Measurements from ENCODE around the gene POLR2F. TPM values are rescaled to one million over a fixed set of nuclear protein-coding genes. Genes with fewer than 3 reads are reported as not detected.

POLR2F gene
- total and polyA plus RNA-seq, 4 experiments from 2014 or later: 44.9 to 158 (median 90.4) TPM

DNA sequence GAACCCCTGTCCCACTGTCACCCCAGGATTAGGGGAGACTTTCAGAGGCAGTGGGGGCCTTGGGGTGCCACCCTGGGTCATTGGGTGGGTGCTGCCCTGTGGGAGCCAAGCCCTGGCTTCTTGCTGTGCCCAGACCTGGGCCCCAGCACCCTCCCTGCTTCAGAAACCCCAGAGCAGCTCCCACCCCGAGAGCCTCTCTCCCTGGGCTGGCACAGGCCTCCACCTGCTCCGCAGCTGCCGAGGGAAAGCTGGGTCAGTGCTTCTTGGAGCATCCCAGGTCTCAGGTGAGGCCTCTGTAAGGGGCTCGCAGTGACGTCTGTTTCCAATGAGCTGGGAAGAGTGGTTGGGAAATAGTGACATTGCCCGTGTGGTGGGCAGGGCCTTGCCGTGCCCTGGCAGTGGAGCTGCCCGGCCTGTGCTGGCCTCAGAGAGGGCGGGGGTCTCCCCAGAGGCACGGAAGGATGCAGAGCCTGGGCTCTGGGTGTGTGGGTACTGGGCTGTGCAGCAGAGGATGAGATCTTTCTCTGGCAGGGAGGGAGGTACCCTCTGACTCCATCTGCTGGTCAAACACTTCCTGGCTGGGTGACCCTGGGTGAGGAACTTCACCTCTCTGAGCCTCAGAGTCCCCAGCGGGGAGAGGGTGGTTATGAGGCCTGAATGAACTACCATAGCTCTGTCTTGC is 23.1 kb upstream of the POLR2F start:
- intact Hi-C loops (cut with micrococcal nuclease): no loop called here
- POLR2A ChIA-PET (ENCODE audit: partially characterized antibody): interaction anchor here (1.5 kb wide), 1 partner anchor 24 kb away, joined by 6 read pairs; the partner anchor contains the start of gene MICALL1
- Histone ChIP-seq H3K27me3 (ENCODE audit: insufficient read depth, low read length) (no peaks in the 10 kb centered on the region), H3K4me3 (ENCODE audit: low read length in 2 of 2) (no peak overlapping the region), H3K27ac (ENCODE audit: low read depth, low read length) (no peak overlapping the region), H3K9me3 (ENCODE audit: control insufficient read depth in 1 of 2, low read length in 2 of 2) (no peaks in the 10 kb centered on the region), H3K36me3 (ENCODE audit: insufficient read depth, low read length) (peaks cover 13% of the 10 kb centered on the region), H3K4me1 (ENCODE audit: insufficient read depth, low read length) (peaks cover 11% of the 10 kb centered on the region)
- no peak for DNase-seq
- Mint-ChIP-seq H3K4me1 (peaks cover 7 to 13% (median 8%) of the 10 kb centered on the region in 4 donors), H3K4me3 (no peak overlapping the region), H3K27ac (no peak overlapping the region), H3K27me3 (no peaks in the 10 kb centered on the region), H3K9me3 (peaks cover 0 to 2% (median 0%) of the 10 kb centered on the region in 8 donors), H3K36me3 (peaks cover 11 to 39% of the 10 kb centered on the region in 2 donors)
- CTCF ChIA-PET (ENCODE audit: partially characterized antibody): interaction anchor here (1.2 to 5.5 kb wide), 5 partner anchors 18 to 113 kb away, joined by 4 to 42 read pairs (median 8); partner anchors contain the start of gene MICALL1

DNA sequence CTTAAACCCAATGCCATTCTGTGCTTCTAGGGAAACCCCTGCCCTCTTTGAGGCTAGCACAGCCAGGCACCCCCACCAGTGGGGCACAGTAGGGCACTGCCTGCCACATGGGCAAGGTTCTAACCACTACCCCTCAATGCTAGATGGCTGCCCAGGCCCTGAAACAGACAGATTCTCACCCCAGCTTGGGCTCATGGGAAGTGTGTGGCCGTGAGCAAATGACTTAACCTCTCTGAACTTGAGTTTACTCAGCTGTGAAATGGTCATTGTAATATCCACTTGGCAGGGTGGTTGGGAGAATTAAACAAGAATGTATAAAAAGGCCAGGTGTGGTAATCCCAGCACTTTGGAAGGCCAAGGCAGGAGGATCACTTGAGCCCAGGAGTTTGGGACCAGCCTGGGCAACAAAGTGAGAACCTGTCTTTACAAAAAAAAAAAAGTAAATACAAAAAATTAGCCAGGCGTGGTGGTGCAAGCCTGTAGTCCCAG is 22.5 kb upstream of the POLR2F start:
- no peaks in the 10 kb centered on the region for H3K27me3 ChIP-seq (ENCODE audit: insufficient read depth, low read length)
- intact Hi-C loops (cut with micrococcal nuclease): no loop called here
- no peaks in the 10 kb centered on the region for H3K9me3 ChIP-seq (ENCODE audit: control insufficient read depth in 1 of 2, low read length in 2 of 2)
- peaks cover 9 to 37% of the 10 kb centered on the region in 2 donors for H3K36me3 Mint-ChIP-seq
- H3K4me1 Mint-ChIP-seq: peaks cover 7 to 13% (median 8%) of the 10 kb centered on the region in 4 donors
- H3K4me3 ChIP-seq (ENCODE audit: low read length in 2 of 2): no peak overlapping the region
- H3K4me3 Mint-ChIP-seq: no peak overlapping the region
- ChIA-PET CTCF (ENCODE audit: partially characterized antibody) (interaction anchor here (1.2 to 5.5 kb wide), 5 partner anchors 17 to 113 kb away, joined by 4 to 42 read pairs (median 8); partner anchors contain the start of gene MICALL1), POLR2A (ENCODE audit: partially characterized antibody) (interaction anchor here (0.6 to 1.5 kb wide), 2 partner anchors 25 to 98 kb away, joined by 4 to 6 read pairs; partner anchors contain the start of gene MICALL1)
- H3K9me3 Mint-ChIP-seq: peaks cover 0 to 2% (median 0%) of the 10 kb centered on the region in 8 donors
- DNase-seq: no peak
- peaks cover 11% of the 10 kb centered on the region for H3K4me1 ChIP-seq (ENCODE audit: insufficient read depth, low read length)
- peaks cover 13% of the 10 kb centered on the region for H3K36me3 ChIP-seq (ENCODE audit: insufficient read depth, low read length)
- H3K27me3 Mint-ChIP-seq: no peaks in the 10 kb centered on the region
- H3K27ac ChIP-seq (ENCODE audit: low read depth, low read length): no peak overlapping the region
- H3K27ac Mint-ChIP-seq: peak overlapping the region in 3 of 7 donors; percentile 15 to 91 (median 35)

DNA sequence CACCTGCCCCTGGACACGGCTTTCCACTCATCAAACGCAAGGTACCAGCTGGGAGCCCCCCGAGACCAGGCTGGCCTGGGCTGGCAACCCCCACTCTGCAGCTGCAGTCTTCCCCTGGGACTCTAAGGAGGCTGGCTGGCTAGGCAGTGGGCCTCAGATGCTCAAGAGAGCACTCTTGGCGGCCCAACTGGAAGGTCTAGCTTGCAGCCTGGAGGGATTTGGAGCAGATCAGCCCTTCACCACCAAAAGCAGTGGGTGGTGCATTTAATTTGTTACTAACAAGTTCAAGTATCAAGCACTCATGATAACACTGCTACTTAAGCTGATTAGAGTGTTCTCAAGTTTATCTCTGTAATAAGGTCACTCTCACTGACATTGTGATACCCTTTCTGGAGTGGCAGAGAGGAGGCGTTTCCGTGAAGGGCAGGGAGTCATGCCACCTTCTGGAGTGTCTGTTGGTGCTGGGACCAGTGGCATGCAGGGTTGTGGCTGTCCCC is 21.6 kb upstream of the POLR2F start:
- intact Hi-C loops (cut with micrococcal nuclease): no loop called here
- CTCF ChIA-PET (ENCODE audit: partially characterized antibody): interaction anchor here (0.6 to 5.5 kb wide), 13 partner anchors 16 to 122 kb away, joined by 3 to 42 read pairs (median 6); partner anchors contain the start of gene MICALL1

DNA sequence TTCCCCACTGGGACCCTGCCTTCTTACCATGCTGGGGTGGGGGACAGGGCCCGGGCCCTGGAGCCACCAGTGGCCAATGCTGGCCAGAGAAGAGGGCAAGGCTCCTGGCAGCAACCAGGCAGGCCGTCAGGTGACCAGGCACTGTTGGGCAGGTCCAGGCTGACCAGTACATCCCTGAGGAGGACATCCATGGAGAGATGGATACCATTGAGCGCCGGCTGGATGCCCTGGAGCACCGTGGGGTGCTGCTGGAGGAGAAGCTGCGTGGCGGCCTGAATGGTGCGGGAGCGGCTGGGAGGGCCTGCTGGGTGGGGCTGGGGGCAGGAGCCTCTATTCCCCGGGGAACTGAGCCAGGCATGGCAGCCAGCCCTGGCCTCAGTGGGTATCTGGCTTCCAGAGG is 21.1 kb upstream of the POLR2F start:
- no peak overlapping the region for H3K27ac Mint-ChIP-seq
- peaks cover 9 to 39% of the 10 kb centered on the region in 2 donors for H3K36me3 Mint-ChIP-seq
- intact Hi-C loops (cut with micrococcal nuclease): no loop called here
- H3K4me1 ChIP-seq (ENCODE audit: insufficient read depth, low read length): peaks cover 11% of the 10 kb centered on the region
- no peak overlapping the region for H3K27ac ChIP-seq (ENCODE audit: low read depth, low read length)
- CTCF ChIA-PET (ENCODE audit: partially characterized antibody): interaction anchor here (1.1 to 5.5 kb wide), 12 partner anchors 9 to 115 kb away, joined by 3 to 42 read pairs (median 5); partner anchors contain the start of gene MICALL1
- DNase-seq: no peak
- H3K4me3 ChIP-seq (ENCODE audit: low read length in 2 of 2): no peak overlapping the region
- no peaks in the 10 kb centered on the region for H3K27me3 Mint-ChIP-seq
- peaks cover 0 to 2% (median 0%) of the 10 kb centered on the region in 8 donors for H3K9me3 Mint-ChIP-seq
- POLR2A ChIA-PET (ENCODE audit: partially characterized antibody): interaction anchor here (1.2 to 3.6 kb wide), 4 partner anchors 21 to 88 kb away, joined by 3 to 12 read pairs (median 3); partner anchors contain the start of genes ANKRD54, C22orf23 and POLR2F
- H3K36me3 ChIP-seq (ENCODE audit: insufficient read depth, low read length): peaks cover 10% of the 10 kb centered on the region
- H3K27me3 ChIP-seq (ENCODE audit: insufficient read depth, low read length): no peaks in the 10 kb centered on the region
- H3K4me3 Mint-ChIP-seq: no peak overlapping the region
- no peaks in the 10 kb centered on the region for H3K9me3 ChIP-seq (ENCODE audit: control insufficient read depth in 1 of 2, low read length in 2 of 2)
- H3K4me1 Mint-ChIP-seq: peaks cover 7 to 13% (median 8%) of the 10 kb centered on the region in 4 donors

More for the DNA sequence above, 21.6 kb upstream of the POLR2F start:
- H3K9me3 Mint-ChIP-seq: peaks cover 0 to 2% (median 0%) of the 10 kb centered on the region in 8 donors
- peaks cover 9 to 39% of the 10 kb centered on the region in 2 donors for H3K36me3 Mint-ChIP-seq
- no peaks in the 10 kb centered on the region for H3K27me3 Mint-ChIP-seq
- H3K4me3 ChIP-seq (ENCODE audit: low read length in 2 of 2): no peak overlapping the region
- H3K4me3 Mint-ChIP-seq: no peak overlapping the region
- no peak overlapping the region for H3K27ac ChIP-seq (ENCODE audit: low read depth, low read length)
- peaks cover 7 to 13% (median 8%) of the 10 kb centered on the region in 4 donors for H3K4me1 Mint-ChIP-seq
- POLR2A ChIA-PET (ENCODE audit: partially characterized antibody): interaction anchor here (0.8 to 1.2 kb wide), 3 partner anchors 26 to 88 kb away, joined by 3 to 5 read pairs (median 3); partner anchors contain the start of genes ANKRD54 and MICALL1
- no peak for DNase-seq
- H3K9me3 ChIP-seq (ENCODE audit: control insufficient read depth in 1 of 2, low read length in 2 of 2): no peaks in the 10 kb centered on the region
- no peaks in the 10 kb centered on the region for H3K27me3 ChIP-seq (ENCODE audit: insufficient read depth, low read length)
- H3K36me3 ChIP-seq (ENCODE audit: insufficient read depth, low read length): peaks cover 10% of the 10 kb centered on the region
- H3K4me1 ChIP-seq (ENCODE audit: insufficient read depth, low read length): peaks cover 11% of the 10 kb centered on the region
- H3K27ac Mint-ChIP-seq: peak overlapping the region in 2 of 7 donors; percentile 64 to 72

DNA sequence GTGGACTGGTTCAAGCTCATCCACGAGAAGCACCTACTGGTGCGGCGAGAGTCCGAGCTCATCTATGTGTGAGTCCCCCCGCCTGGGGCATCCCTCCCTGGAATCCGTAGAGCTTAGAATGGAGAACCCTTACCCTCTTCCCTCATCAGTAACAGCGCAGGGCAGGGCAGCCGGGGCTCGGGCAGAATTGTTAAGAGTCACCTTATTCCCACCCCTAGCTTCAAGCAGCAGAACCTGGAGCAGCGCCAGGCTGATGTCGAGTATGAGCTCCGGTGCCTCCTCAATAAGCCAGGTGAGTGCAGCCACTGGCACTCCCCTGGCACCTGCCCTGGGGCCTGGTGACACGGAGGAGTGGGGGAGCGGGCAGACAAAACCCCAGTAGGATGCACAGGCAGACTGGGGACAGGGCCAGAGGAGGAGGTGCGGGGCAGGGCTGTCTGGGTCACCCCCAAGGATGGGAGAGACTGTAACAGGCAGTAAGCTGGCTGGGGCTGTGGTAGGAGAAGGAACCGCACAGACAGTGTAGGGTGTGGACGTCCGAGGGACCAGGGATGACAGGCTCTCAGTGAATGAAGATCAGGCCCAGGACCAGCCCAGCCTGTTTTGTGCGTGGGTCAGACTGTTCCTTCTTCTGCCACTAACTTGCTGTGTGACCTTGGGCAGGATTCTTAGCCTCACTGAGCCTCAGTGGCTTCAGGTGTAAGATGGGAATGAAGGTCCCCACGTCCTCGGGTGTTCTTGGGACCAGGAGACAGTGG is 20.5 kb upstream of the POLR2F start:
- peaks cover 0 to 2% (median 0%) of the 10 kb centered on the region in 8 donors for H3K9me3 Mint-ChIP-seq
- peaks cover 9 to 41% of the 10 kb centered on the region in 2 donors for H3K36me3 Mint-ChIP-seq
- H3K27me3 Mint-ChIP-seq: no peaks in the 10 kb centered on the region
- intact Hi-C loops (cut with micrococcal nuclease): no loop called here
- peaks cover 11% of the 10 kb centered on the region for H3K4me1 ChIP-seq (ENCODE audit: insufficient read depth, low read length)
- peaks cover 7 to 13% (median 8%) of the 10 kb centered on the region in 4 donors for H3K4me1 Mint-ChIP-seq
- H3K27me3 ChIP-seq (ENCODE audit: insufficient read depth, low read length): no peaks in the 10 kb centered on the region
- no peak overlapping the region for H3K4me3 Mint-ChIP-seq
- CTCF ChIA-PET (ENCODE audit: partially characterized antibody): interaction anchor here (1.1 to 5.5 kb wide), 14 partner anchors 9 to 115 kb away, joined by 3 to 42 read pairs (median 5); partner anchors contain the start of genes C22orf23, MICALL1 and POLR2F
- H3K36me3 ChIP-seq (ENCODE audit: insufficient read depth, low read length): peaks cover 16% of the 10 kb centered on the region
- H3K27ac Mint-ChIP-seq: peak overlapping the region in 4 of 7 donors; percentile 10 to 94 (median 18)
- H3K4me3 ChIP-seq (ENCODE audit: low read length in 2 of 2): no peak overlapping the region
- POLR2A ChIA-PET (ENCODE audit: partially characterized antibody): interaction anchor here (1.2 to 3.6 kb wide), 4 partner anchors 21 to 89 kb away, joined by 3 to 12 read pairs (median 3); partner anchors contain the start of genes ANKRD54, C22orf23 and POLR2F
- H3K27ac ChIP-seq (ENCODE audit: low read depth, low read length): no peak overlapping the region
- DNase-seq: no peak
- no peaks in the 10 kb centered on the region for H3K9me3 ChIP-seq (ENCODE audit: control insufficient read depth in 1 of 2, low read length in 2 of 2)

DNA sequence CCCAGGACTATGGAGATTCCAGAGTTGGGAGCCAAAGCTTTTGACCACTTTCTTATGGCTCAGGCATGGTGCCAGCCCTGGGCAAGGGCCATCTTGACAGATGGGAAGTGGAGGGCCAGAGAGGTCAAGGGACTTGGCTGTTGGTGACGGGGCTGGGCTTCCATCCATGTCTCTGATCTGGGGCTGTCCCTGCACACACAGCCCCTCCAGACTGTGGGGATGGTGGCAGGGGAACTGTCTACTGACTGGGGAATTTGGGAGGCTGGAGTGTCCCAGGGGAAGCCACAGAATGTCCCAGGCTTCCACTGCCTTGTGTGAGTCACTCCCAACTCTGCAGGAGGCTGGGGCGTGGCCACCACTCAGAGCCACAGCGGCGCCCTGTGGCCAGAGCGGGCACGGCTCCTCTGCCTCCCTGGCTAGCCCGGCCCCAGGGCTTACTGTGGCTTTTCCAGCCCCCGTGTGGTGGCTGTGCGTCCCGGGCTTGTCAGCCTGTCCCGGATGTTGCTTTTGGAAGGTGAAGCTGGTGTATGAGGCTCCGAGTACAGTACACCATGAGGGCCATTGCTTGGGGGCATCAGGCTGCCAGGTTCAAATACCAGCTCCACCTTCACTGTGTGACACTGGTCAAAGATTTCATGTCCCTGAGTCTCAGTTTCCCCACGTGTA is 19.7 kb upstream of the POLR2F start:
- peaks cover 11% of the 10 kb centered on the region for H3K4me1 ChIP-seq (ENCODE audit: insufficient read depth, low read length)
- H3K4me3 ChIP-seq (ENCODE audit: low read length in 2 of 2): no peak overlapping the region
- peaks cover 14% of the 10 kb centered on the region for H3K36me3 ChIP-seq (ENCODE audit: insufficient read depth, low read length)
- Mint-ChIP-seq H3K9me3 (peaks cover 0 to 2% (median 0%) of the 10 kb centered on the region in 8 donors), H3K36me3 (peaks cover 4 to 33% of the 10 kb centered on the region in 2 donors), H3K27me3 (no peaks in the 10 kb centered on the region), H3K4me3 (peak overlapping the region in 1 of 8 donors; percentile 26), H3K4me1 (peaks cover 7 to 13% (median 8%) of the 10 kb centered on the region in 4 donors), H3K27ac (peak overlapping the region in 2 of 7 donors; percentile 22 to 24)
- H3K9me3 ChIP-seq (ENCODE audit: control insufficient read depth in 1 of 2, low read length in 2 of 2): no peaks in the 10 kb centered on the region
- intact Hi-C loops (cut with micrococcal nuclease): loop anchor here (1.0 kb wide), 5 partner anchors 19 to 117 kb away; partner anchors contain the start of genes C22orf23, MICALL1 and POLR2F
- no peaks in the 10 kb centered on the region for H3K27me3 ChIP-seq (ENCODE audit: insufficient read depth, low read length)
- CTCF ChIA-PET (ENCODE audit: partially characterized antibody): interaction anchor here (0.6 to 5.5 kb wide), 21 partner anchors 10 to 124 kb away, joined by 3 to 42 read pairs (median 4); partner anchors contain the start of genes C22orf23, MICALL1 and POLR2F
- DNase-seq: peak; percentile 67 to 79 (median 72)
- POLR2A ChIA-PET (ENCODE audit: partially characterized antibody): interaction anchor here (0.7 to 3.6 kb wide), 7 partner anchors 18 to 84 kb away, joined by 3 to 12 read pairs (median 4); partner anchors contain the start of genes C22orf23, EIF3L, MICALL1 and POLR2F
- H3K27ac ChIP-seq (ENCODE audit: low read depth, low read length): no peak overlapping the region

Measured in CD4-positive, alpha-beta memory T cell (primary cell).